ENCODE measurements around the gene GDE1. TPM values are rescaled to one million over a fixed set of nuclear protein-coding genes. Genes with fewer than 3 reads are reported as not detected.

GDE1 gene
- total and polyA plus RNA-seq, 9 of the 15 experiments (the other 6 are each of a cell fraction or from before 2014, with no cell fraction given), result 18.8 to 40.5 (median 22.3) TPM

GRCh38 chr16:19532601-19533000 is 10.7 kb upstream of the GDE1 start:
- ChIA-PET POLR2A (interaction anchor here (1.1 kb wide), 1 partner anchor 10 kb away, joined by 3 read pairs; no protein-coding TSS in a partner anchor), CTCF (ENCODE audit: low intra/inter-chr PET ratio) (no interaction called here)
- Histone ChIP-seq H3K4me1 (replicated peaks in 1 of 2; ENCODE audit: control insufficient read depth in 2 of 2, insufficient read depth in 2 of 2, low read length in 2 of 2) (no peaks in the 10 kb centered on the region), H4K20me1 (replicated peaks; ENCODE audit: control insufficient read depth, insufficient read depth, low read length) (no peaks in the 10 kb centered on the region), H3K79me2 (ENCODE audit: control insufficient read depth, insufficient read depth, low read length) (no peaks in the 10 kb centered on the region), H3K27me3 (ENCODE audit: control insufficient read depth in 2 of 2, insufficient read depth in 2 of 2, low read length in 2 of 2) (no peaks in the 10 kb centered on the region), H3K4me3 (no peak overlapping the region), H3K4me2 (ENCODE audit: insufficient read depth, low read length) (no peak overlapping the region), H3K9ac (ENCODE audit: insufficient read depth in 1 of 2, low read depth in 2 of 2, low read length in 2 of 2) (no peak overlapping the region), H2AFZ (ENCODE audit: low read depth, low read length) (no peak overlapping the region), H3K9me3 (replicated peaks; ENCODE audit: control insufficient read depth, insufficient read depth, low read depth, low read length) (no peaks in the 10 kb centered on the region), H3K9me1 (ENCODE audit: control insufficient read depth, insufficient read depth, low read length) (no peaks in the 10 kb centered on the region), H3K27ac (ENCODE audit: extremely low read depth, low read depth, low read length) (no peak overlapping the region), H3K36me3 (ENCODE audit: control insufficient read depth, insufficient read depth, low read length) (peaks cover 75% of the 10 kb centered on the region)
- in situ Hi-C loops (cut with MboI) (no loop called here), intact Hi-C loops (cut with micrococcal nuclease) (no loop called here)
- DNase-seq (ENCODE audit: extremely low read depth in 1 of 4, low spot score in 3 of 4) (no peak), ATAC-seq (no peak), FAIRE-seq (no peak)
- no TSS peak for BruUV-seq (replicated peaks)
- WGBS (ENCODE audit: insufficient coverage, low coverage, missing lambda C conversion rate), result 18% methylated on average over 1 of the region's 1 CpG
- TF ChIP-seq NR0B1 (IDR thresholded peaks at IDR 0.05; ENCODE audit: partially characterized antibody), result no peak
- no peak for TF ChIP-seq SMAD1 (IDR thresholded peaks at IDR 0.05; ENCODE audit: low read depth, low read length, partially characterized antibody)
- no peak for TF ChIP-seq ARID2 (IDR thresholded peaks at IDR 0.05)
- no peak for TF ChIP-seq KAT8 (IDR thresholded peaks at IDR 0.05; ENCODE audit: low read depth)
- TF ChIP-seq ARHGAP35 (IDR thresholded peaks at IDR 0.05; ENCODE audit: partially characterized antibody), result no peak
- no peak for TF ChIP-seq ZBTB49 (CRISPR knock-in tag; IDR thresholded peaks at IDR 0.05; ENCODE audit: borderline replicate concordance)
- TF ChIP-seq ARID3B (CRISPR knock-in tag; IDR thresholded peaks at IDR 0.05; ENCODE audit: borderline replicate concordance), result no peak
- no peak for TF ChIP-seq ZNF253 (CRISPR knock-in tag; conservative IDR thresholded peaks at IDR 0.05)
- no peak for TF ChIP-seq HNRNPL (IDR thresholded peaks at IDR 0.05; ENCODE audit: low read depth, low read length)
- no peak for TF ChIP-seq ZNF280A (IDR thresholded peaks at IDR 0.05; ENCODE audit: low read depth, partially characterized antibody)
- no peak for TF ChIP-seq UBTF (IDR thresholded peaks at IDR 0.05; ENCODE audit: borderline replicate concordance in 1 of 2, low read depth in 2 of 2, low read length in 2 of 2)
